ENCODE measurements around the gene EIF5AL1.
"Not testable (repeated sequence)": the region's sequence is repeated elsewhere in the genome, so short reads cannot be mapped to it uniquely, and the experiment has no call there.

EIF5AL1 gene

DNA sequence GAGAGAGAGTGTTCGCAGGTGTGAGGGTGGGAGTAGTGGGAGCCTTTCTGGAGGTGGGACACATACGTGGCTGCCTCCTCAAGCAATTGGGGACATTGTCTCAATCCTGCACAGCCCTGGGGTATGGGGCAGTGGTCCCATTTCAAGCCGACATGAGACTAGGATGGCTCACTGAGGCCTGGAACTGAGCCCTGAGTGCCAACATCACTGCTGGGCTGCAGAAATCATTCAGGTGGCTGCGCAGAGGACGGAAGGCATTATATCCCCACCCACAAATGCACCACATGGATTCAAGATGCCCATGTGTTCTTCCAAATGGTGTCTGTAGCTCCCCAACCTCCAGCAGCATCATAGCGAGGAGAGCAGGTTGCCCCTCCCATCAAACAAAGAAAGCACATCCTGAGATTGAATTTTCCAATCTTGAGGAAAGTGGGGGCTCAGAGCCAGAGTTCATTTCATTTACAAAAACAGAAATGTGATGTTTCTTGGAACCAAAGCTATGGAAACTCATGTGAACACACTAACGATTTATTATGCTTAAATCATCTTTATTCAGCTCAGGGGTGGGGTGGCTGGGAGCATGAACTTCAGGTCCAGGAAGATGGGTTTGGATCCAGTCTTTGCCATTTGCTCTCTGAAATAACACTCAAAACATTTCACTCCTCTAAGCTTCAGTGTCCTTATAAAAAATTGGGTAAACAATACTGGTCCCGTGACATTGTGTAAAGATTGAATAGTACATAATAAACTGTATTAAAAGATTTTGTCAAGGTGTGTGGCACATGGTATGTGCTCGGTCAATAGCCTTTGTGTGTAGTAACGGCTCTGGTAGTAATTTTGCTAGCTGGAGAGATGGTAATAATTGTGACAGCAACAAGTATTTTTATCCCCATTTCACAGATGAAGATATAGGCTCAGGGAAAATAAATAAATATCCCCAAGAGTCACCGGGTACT, 43.3 kb downstream of the EIF5AL1 start:
- no peak for DNase-seq (ENCODE audit: low read depth in 4 of 4, low spot score in 1 of 4)

DNA sequence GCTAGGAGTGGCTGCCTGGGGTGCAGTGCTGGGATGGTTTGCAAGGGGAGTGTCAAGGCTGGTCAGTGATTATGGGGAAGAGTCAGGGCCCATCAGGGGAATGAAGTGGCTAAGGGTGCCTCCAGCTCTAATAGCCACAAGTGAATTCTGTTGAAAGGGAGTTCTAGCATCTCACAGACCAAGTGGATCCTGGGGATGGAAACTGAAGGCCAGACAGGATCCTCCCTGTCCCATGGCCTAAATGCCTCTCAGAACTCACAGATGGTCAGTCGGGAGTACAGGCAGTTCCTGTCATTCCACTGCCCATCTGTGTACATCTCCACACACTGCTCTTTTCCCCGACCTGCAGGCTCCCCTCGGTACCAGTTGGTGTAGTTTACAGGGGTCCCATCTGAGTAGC, 44.6 kb downstream of the EIF5AL1 start:
- not testable (repeated sequence) for DNase-seq (ENCODE audit: low read depth in 4 of 4, low spot score in 1 of 4)

- no peak for DNase-seq (ENCODE audit: low read depth in 4 of 4, low spot score in 1 of 4)
Observed at GRCh38 chr10:79559726-79560125, 47.4 kb downstream of the EIF5AL1 start.

GRCh38 chr10:79560160-79560709, 47.9 kb downstream of the EIF5AL1 start, which contains the start of gene SFTPA2:
Gene SFTPA2, minus strand, starts transcription at chr10:79560407. Its CDS starts 924 bp downstream, at chr10:79559483.
- no peak for DNase-seq (ENCODE audit: low read depth in 4 of 4, low spot score in 1 of 4)

- DNase-seq (ENCODE audit: low read depth in 4 of 4, low spot score in 1 of 4), result no peak
Observed at GRCh38 chr10:79561257-79561656, 48.9 kb downstream of the EIF5AL1 start.

DNA sequence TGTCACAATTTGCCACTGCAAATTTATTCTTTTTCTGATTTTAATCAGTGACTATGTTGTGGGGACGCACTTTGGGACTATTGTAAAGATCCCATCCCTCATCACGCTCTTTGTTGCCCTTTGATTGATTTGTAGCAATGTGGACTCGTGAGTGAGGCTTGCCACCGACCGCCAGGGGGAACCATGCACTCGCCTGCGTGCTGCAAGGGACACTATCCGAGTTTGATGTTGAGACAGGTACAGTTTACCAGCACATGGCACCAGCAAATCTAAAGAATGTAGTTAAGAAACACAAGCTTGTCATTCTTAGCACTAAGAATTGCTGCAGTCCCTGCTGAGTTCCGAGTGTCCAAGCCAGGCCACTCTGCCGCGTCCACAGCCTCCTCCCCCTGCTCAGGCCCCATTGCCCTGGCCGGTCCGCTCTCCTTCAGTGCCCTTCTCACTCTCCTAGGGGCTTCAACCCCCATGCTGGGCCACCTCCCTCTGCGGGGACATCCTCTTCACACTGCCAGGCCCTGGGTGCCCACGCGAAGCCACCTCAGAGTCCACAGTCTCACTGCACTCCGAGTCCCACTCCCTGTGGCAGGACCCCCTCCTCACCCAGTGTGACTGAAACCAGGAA, 49.9 kb downstream of the EIF5AL1 start:
- peak; percentile 12 to 48 (median 40) for DNase-seq (ENCODE audit: low read depth in 4 of 4, low spot score in 1 of 4)

- no peak for DNase-seq (ENCODE audit: low read depth in 4 of 4, low spot score in 1 of 4)
Observed at GRCh38 chr10:79563426-79563825, 51.1 kb downstream of the EIF5AL1 start.
